ENCODE data around the gene RGS3.

DNA sequence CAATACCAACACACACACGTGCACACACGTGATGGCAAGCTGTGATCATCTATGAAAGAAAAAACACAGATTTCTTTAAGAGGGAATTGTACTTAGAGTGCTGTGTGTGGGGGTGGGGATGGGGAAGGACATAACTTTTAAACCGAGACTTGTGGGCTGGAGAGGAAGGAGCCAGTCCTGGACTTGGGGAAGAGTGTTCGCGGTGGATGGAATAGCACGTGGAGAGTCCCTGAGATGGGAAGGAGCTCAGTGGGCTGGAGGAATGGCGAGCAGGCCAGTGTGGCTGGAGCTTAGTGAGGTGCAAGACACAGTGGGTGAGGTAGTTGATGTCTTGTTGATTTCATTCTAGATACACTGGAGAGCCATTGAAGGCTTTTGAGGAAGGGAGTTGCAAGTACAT lies 78.5 kb downstream of the RGS3 start:
- TF ChIP-seq POLR2A (IDR thresholded peaks at IDR 0.05; ENCODE audit: low read length) (no peak), GATA1 (IDR thresholded peaks at IDR 0.05; ENCODE audit: low read depth, low read length) (no peak)

Measured in erythroblast (primary cell).